ENCODE results near the gene KCNK1.
A peak's percentile ranks its signal among the peaks of the same experiment; 100 is the strongest.
"Not testable (repeated sequence)": the region's sequence is repeated elsewhere in the genome, so short reads cannot be mapped to it uniquely, and the experiment has no call there.

Gene KCNK1

GRCh38 chr1:233608988-233609387 lies 4.9 kb upstream of the KCNK1 start:
- no peak for DNase-seq

- no peak for DNase-seq
Observed at GRCh38 chr1:233609926-233610325, 4.0 kb upstream of the KCNK1 start.

GRCh38 chr1:233610628-233611027 lies 3.3 kb upstream of the KCNK1 start:
- DNase-seq: no peak

GRCh38 chr1:233611363-233611762 lies 2.5 kb upstream of the KCNK1 start:
- not testable (repeated sequence) for DNase-seq

GRCh38 chr1:233614173-233614742 lies 352 bp downstream of the KCNK1 start:
- peak; percentile 23 for DNase-seq

- no peak for DNase-seq
Observed at GRCh38 chr1:233614743-233615521, 1.0 kb downstream of the KCNK1 start.

GRCh38 chr1:233615571-233615970 lies 1.7 kb downstream of the KCNK1 start:
- DNase-seq: no peak

- DNase-seq: no peak
Observed at GRCh38 chr1:233617025-233617424, 3.1 kb downstream of the KCNK1 start.

GRCh38 chr1:233619414-233619813 lies 5.5 kb downstream of the KCNK1 start:
- not testable (repeated sequence) for DNase-seq

- DNase-seq: no peak
Observed at GRCh38 chr1:233620065-233620464, 6.2 kb downstream of the KCNK1 start.

- no peak for DNase-seq
Observed at GRCh38 chr1:233621923-233622322, 8.0 kb downstream of the KCNK1 start.

GRCh38 chr1:233624289-233624688 lies 10.4 kb downstream of the KCNK1 start:
- no peak for DNase-seq

GRCh38 chr1:233625087-233625486 lies 11.2 kb downstream of the KCNK1 start:
- no peak for DNase-seq

- DNase-seq: no peak
Observed at GRCh38 chr1:233625510-233625981, 11.6 kb downstream of the KCNK1 start.

GRCh38 chr1:233627376-233627775 lies 13.5 kb downstream of the KCNK1 start:
- DNase-seq: no peak

GRCh38 chr1:233627823-233628222 lies 13.9 kb downstream of the KCNK1 start:
- DNase-seq: no peak

GRCh38 chr1:233629305-233629935 lies 15.5 kb downstream of the KCNK1 start:
- no peak for DNase-seq

GRCh38 chr1:233631810-233632405 lies 18.0 kb downstream of the KCNK1 start:
- no peak for DNase-seq

- no peak for DNase-seq
Observed at GRCh38 chr1:233632436-233632835, 18.5 kb downstream of the KCNK1 start.

- no peak for DNase-seq
Observed at GRCh38 chr1:233635765-233636502, 22.0 kb downstream of the KCNK1 start.

- no peak for DNase-seq
Observed at GRCh38 chr1:233636503-233636877, 22.6 kb downstream of the KCNK1 start.

- DNase-seq: no peak
Observed at GRCh38 chr1:233638513-233638912, 24.6 kb downstream of the KCNK1 start.

- no peak for DNase-seq
Observed at GRCh38 chr1:233639611-233640010, 25.7 kb downstream of the KCNK1 start.

Measured in fibroblast of skin of scalp (primary cell).